Endothelial cell of umbilical vein (primary cell): ENCODE data around the gene MOXD1. TPM values are rescaled to one million over a fixed set of nuclear protein-coding genes. Genes with fewer than 3 reads are reported as not detected.

Experiments used
- BruUV-seq: library from RNA; stranded (reverse); fragments of 400-500 nt; replicated peaks from 2 replicates; lab custom pipeline; 2021; lab: Mats Ljungman, UMichigan
- CTCF ChIA-PET: fragments of 300-600, 350-600 bp; sonication (Branson Sonifier 250); formaldehyde crosslinking; loops from one replicate; lab custom pipeline; 2021; ENCODE audit warnings: antibody characterized with exemption, inconsistent platforms; lab: Charles Lee
- POLR2A ChIA-PET: fragments of 300-600, 350-600 bp; sonication (Branson Sonifier 250); formaldehyde crosslinking; loops from one replicate; lab custom pipeline; 2021; ENCODE audit warnings: antibody characterized with exemption, inconsistent platforms; lab: Charles Lee
- DNase-seq: peaks from one replicate; pipeline ENCODE4 v3.0.0-alpha.2; 2011; ENCODE audit warnings: low read depth, low spot score
- FAIRE-seq: peaks from 2 replicates; lab custom pipeline; 2011; peaks lifted over from hg19 to GRCh38; lab: Jason Lieb, UNC
- H2AFZ ChIP-seq: 2 replicates; pipeline ENCODE4 v1.6.0; 2012; ENCODE audit warnings: low read depth, low read length, control low read depth, inconsistent platforms
- H3K27ac ChIP-seq: 2 replicates; pipeline ENCODE4 v1.5.1; 2011; ENCODE audit warnings: low read depth, mild to moderate bottlenecking, control low read depth, low read length, moderate library complexity; ENCODE audit not compliant: insufficient read depth
- H3K27me3 ChIP-seq, 2 experiments: 2 replicates each; pipeline versions ENCODE4 v1.6.0 to v1.6.1; 2011; ENCODE audit warnings: low read length in 2 of 2, mixed read lengths in 1 of 2; ENCODE audit not compliant: control insufficient read depth in 2 of 2, insufficient read depth in 2 of 2
- H3K36me3 ChIP-seq, 2 experiments: 2 replicates in 1 of 2; 3 replicates in 1 of 2; pipeline ENCODE4 v1.5.1; 2011; ENCODE audit warnings: low read length in 2 of 2, mild to moderate bottlenecking in 1 of 2, moderate library complexity in 1 of 2; ENCODE audit not compliant: control insufficient read depth in 2 of 2, insufficient read depth in 2 of 2; ENCODE audit errors: extremely low read depth in 1 of 2
- H3K4me1 ChIP-seq: 3 replicates; pipeline ENCODE4 v1.5.1; 2011; ENCODE audit warnings: mild to moderate bottlenecking, low read length; ENCODE audit not compliant: control insufficient read depth, insufficient read depth; ENCODE audit errors: extremely low read depth
- H3K4me2 ChIP-seq: 2 replicates; pipeline ENCODE4 v1.6.1; 2011; ENCODE audit warnings: low read length, control low read depth, mixed read lengths; ENCODE audit not compliant: insufficient read depth
- H3K4me3 ChIP-seq, 3 experiments: fragments of 200-600 bp in 1 of 3; sonication (generic), shearing (Covaris generic) in 1 of 3; replicated peaks in 1 of 3; 2 replicates each; pipeline ENCODE4 v1.5.1; 2011 to 2016; ENCODE audit warnings: control low read depth in 3 of 3, low read length in 3 of 3, mild to moderate bottlenecking in 2 of 3, inconsistent platforms in 1 of 3, low read depth in 1 of 3, moderate library complexity in 1 of 3; ENCODE audit not compliant: insufficient read depth in 1 of 3
- H3K79me2 ChIP-seq: 2 replicates; pipeline ENCODE4 v1.6.0; 2012; ENCODE audit warnings: low read length, inconsistent platforms; ENCODE audit not compliant: control insufficient read depth, insufficient read depth
- H3K9ac ChIP-seq: replicated peaks from 2 replicates; pipeline ENCODE3; 2011; ENCODE audit warnings: low read length, control low read depth; ENCODE audit not compliant: insufficient read depth; ENCODE audit errors: extremely low read depth
- H3K9me1 ChIP-seq: replicated peaks from 3 replicates; pipeline ENCODE4 v1.6.0; 2011; ENCODE audit warnings: mild to moderate bottlenecking, low read length; ENCODE audit not compliant: control insufficient read depth, insufficient read depth; ENCODE audit errors: extremely low read depth
- H3K9me3 ChIP-seq: replicated peaks from 2 replicates; pipeline ENCODE4 v1.5.1; 2012; ENCODE audit warnings: low read length, inconsistent platforms; ENCODE audit not compliant: control insufficient read depth, insufficient read depth
- H4K20me1 ChIP-seq: replicated peaks from 2 replicates; pipeline ENCODE3; 2011; ENCODE audit warnings: mild to moderate bottlenecking, low read length; ENCODE audit not compliant: control insufficient read depth, insufficient read depth; ENCODE audit errors: extremely low read depth
- EZH2 ChIP-seq: IDR thresholded peaks from 2 replicates; pipeline ENCODE4 v1.6.1; 2012; ENCODE audit warnings: borderline replicate concordance, low read depth, mild to moderate bottlenecking, moderate library complexity, low read length, inconsistent platforms; ENCODE audit not compliant: severe bottlenecking
- FOS ChIP-seq: IDR thresholded peaks from 2 replicates; pipeline ENCODE4 v1.6.1; 2011; ENCODE audit warnings: mild to moderate bottlenecking, low read length, moderate library complexity, borderline replicate concordance; ENCODE audit not compliant: insufficient read depth
- GATA2 ChIP-seq: IDR thresholded peaks from 2 replicates; pipeline ENCODE4 v1.7.0; 2011; ENCODE audit warnings: low read depth, mild to moderate bottlenecking, moderate library complexity, mixed read lengths, low read length; ENCODE audit not compliant: insufficient read length, insufficient read depth
- JUN ChIP-seq: IDR thresholded peaks from 2 replicates; pipeline ENCODE4 v1.6.1; 2011; ENCODE audit warnings: borderline replicate concordance, low read depth; ENCODE audit not compliant: insufficient read length, insufficient read depth
- MAX ChIP-seq: IDR thresholded peaks from 2 replicates; pipeline ENCODE4 v1.6.1; 2011; ENCODE audit not compliant: insufficient read depth, insufficient read length
- MYC ChIP-seq: IDR thresholded peaks from one replicate; pipeline ENCODE4 v1.6.1; 2011; ENCODE audit warnings: mild to moderate bottlenecking, low read depth, low read length
- POLR2A ChIP-seq: IDR thresholded peaks from 2 replicates; pipeline ENCODE4 v1.6.1; 2012; ENCODE audit warnings: low read depth, mild to moderate bottlenecking, control low read depth, low read length
- POLR2AphosphoS5 ChIP-seq: IDR thresholded peaks from 2 replicates; pipeline ENCODE4 v1.6.1; 2012; ENCODE audit warnings: low read depth, mild to moderate bottlenecking, control low read depth, low read length, moderate library complexity; ENCODE audit not compliant: insufficient read depth
- dilution Hi-C: fragments of 300-500 bp; cut with MboI; formaldehyde crosslinking; loops from one replicate; pipeline ENCODE4 v1.15.0; 2019; ENCODE audit warnings: low sequenced_read_pairs; ENCODE audit not compliant: extremely low pct_ligation_motif_present
- intact Hi-C: fragments of 100-400 bp; cut with micrococcal nuclease; formaldehyde crosslinking; loops from one replicate; pipeline ENCODE4 v1.10.0; 2022
- polyA plus RNA-seq, 4 experiments: library from polyadenylated mRNA; depleted of rRNA in 3 of 4; stranded (reverse) in 3 of 4; unstranded in 1 of 4; fragments of >200 nt; gene quantifications; 2 replicates each; pipeline versions ENCODE4 v1.2.1 to v1.2.3, GENCODE V29; 2011 to 2012; ENCODE audit warnings: missing spikeins in 1 of 4
- total RNA-seq: library from RNA; stranded (reverse); gene quantifications from 2 replicates; pipeline ENCODE4 v1.2.3, GENCODE V29; 2021
- TF ChIP-seq, protein P1 (sequence below), 2 donors: IDR thresholded peaks; 1 replicate in 1 of 2; 2 replicates in 1 of 2; pipeline ENCODE4 v1.5.1; 2011; ENCODE audit warnings: low read length in 2 of 2, mild to moderate bottlenecking in 2 of 2, moderate library complexity in 2 of 2, control low read depth in 1 of 2, inconsistent platforms in 1 of 2, low read depth in 1 of 2; ENCODE audit not compliant: insufficient read depth in 1 of 2; ENCODE audit errors: extremely low read depth in 1 of 2

The MOXD1 gene
- total and polyA plus RNA-seq, 2 donors (not counting 3 experiments of a cell fraction or from before 2014, with no cell fraction given), result 0.01 TPM; not detected in 1

GRCh38 chr6:132264021-132264500 lies 137.2 kb downstream of the MOXD1 start:
- no TSS peak for BruUV-seq
- Histone ChIP-seq H3K9ac (no peak overlapping the region), H4K20me1 (no peaks in the 10 kb centered on the region), H3K9me3 (no peaks in the 10 kb centered on the region), H3K27ac (no peak overlapping the region), H3K9me1 (no peaks in the 10 kb centered on the region), H3K36me3 (no peaks in the 10 kb centered on the region), H2AFZ (no peak overlapping the region), H3K4me3 (no peak overlapping the region), H3K4me2 (no peak overlapping the region), H3K27me3 (no peaks in the 10 kb centered on the region), H3K79me2 (no peaks in the 10 kb centered on the region), H3K4me1 (no peaks in the 10 kb centered on the region)
- FAIRE-seq (no peak), DNase-seq (no peak)
- no peak for TF ChIP-seq MAX
- no peak for TF ChIP-seq MYC
- no peak for TF ChIP-seq FOS
- no peak for TF ChIP-seq POLR2A
- no peak for TF ChIP-seq JUN
- no peak for TF ChIP-seq POLR2AphosphoS5
- TF ChIP-seq GATA2, result no peak
- TF ChIP-seq, protein P1, sequence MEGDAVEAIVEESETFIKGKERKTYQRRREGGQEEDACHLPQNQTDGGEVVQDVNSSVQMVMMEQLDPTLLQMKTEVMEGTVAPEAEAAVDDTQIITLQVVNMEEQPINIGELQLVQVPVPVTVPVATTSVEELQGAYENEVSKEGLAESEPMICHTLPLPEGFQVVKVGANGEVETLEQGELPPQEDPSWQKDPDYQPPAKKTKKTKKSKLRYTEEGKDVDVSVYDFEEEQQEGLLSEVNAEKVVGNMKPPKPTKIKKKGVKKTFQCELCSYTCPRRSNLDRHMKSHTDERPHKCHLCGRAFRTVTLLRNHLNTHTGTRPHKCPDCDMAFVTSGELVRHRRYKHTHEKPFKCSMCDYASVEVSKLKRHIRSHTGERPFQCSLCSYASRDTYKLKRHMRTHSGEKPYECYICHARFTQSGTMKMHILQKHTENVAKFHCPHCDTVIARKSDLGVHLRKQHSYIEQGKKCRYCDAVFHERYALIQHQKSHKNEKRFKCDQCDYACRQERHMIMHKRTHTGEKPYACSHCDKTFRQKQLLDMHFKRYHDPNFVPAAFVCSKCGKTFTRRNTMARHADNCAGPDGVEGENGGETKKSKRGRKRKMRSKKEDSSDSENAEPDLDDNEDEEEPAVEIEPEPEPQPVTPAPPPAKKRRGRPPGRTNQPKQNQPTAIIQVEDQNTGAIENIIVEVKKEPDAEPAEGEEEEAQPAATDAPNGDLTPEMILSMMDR (IDR thresholded peaks at IDR 0.05; ENCODE audit: extremely low read depth in 1 of 2, insufficient read depth in 1 of 2, low read depth in 1 of 2, low read length in 2 of 2), result no peak
- TF ChIP-seq EZH2, result no peak
- ChIA-PET CTCF (interaction anchor here (1.0 to 8.8 kb wide), 4 partner anchors 15 to 349 kb away, joined by 3 to 168 read pairs (median 36); no protein-coding TSS in a partner anchor), POLR2A (no interaction called here)
- intact Hi-C loops, result no loop called here
- dilution Hi-C loops, result no loop called here
